HEK293 (cell line): ENCODE data around the gene GNAS-AS1.

Experiments used
- CTCF ChIA-PET: fragments of 350-600 bp; formaldehyde crosslinking; extraction: SDS; loops from one replicate; lab custom pipeline; 2021; ENCODE audit warnings: antibody characterized with exemption; lab: Yijun Ruan, JAX
- POLR2A ChIA-PET: fragments of 300-600 bp; formaldehyde crosslinking; extraction: SDS; loops from one replicate; lab custom pipeline; 2020; ENCODE audit warnings: antibody characterized with exemption, inconsistent platforms; lab: Yijun Ruan, JAX
- H3K27ac ChIP-seq: fragments of 200-500 bp; sonication (Bioruptor generic); 2 replicates; pipeline ENCODE4 v1.5.1; 2014; ENCODE audit warnings: low read depth, low read length, control low read depth, inconsistent platforms; ENCODE audit errors: extremely low read depth
- H3K36me3 ChIP-seq, 2 experiments: fragments of 200-500 bp in 1 of 2; sonication (Bioruptor generic) in 1 of 2; 1 replicate in 1 of 2; 2 replicates in 1 of 2; pipeline ENCODE4 v1.5.1; 2014 to 2017; ENCODE audit warnings: inconsistent platforms in 2 of 2, low read length in 2 of 2; ENCODE audit not compliant: control insufficient read depth in 2 of 2, insufficient read depth in 1 of 2
- H3K4me1 ChIP-seq: fragments of 200-500 bp; sonication (Bioruptor generic); 2 replicates; pipeline ENCODE4 v1.5.1; 2014; ENCODE audit warnings: mild to moderate bottlenecking, low read length, inconsistent platforms; ENCODE audit not compliant: control insufficient read depth, insufficient read depth
- H3K4me3 ChIP-seq: 2 replicates; pipeline ENCODE4 v1.5.1; 2011; ENCODE audit warnings: low read depth, mild to moderate bottlenecking, control low read depth, low read length, moderate library complexity
- H3K9me3 ChIP-seq: fragments of 200-500 bp; sonication (Bioruptor generic); 2 replicates; pipeline ENCODE4 v1.5.1; 2014; ENCODE audit warnings: low read depth, low read length, inconsistent platforms; ENCODE audit not compliant: control insufficient read depth, insufficient read depth
- ATF2 ChIP-seq: fragments of 450-650 bp; formaldehyde crosslinking; IDR thresholded peaks from 2 replicates; pipeline ENCODE4 v1.5.1; 2016; ENCODE audit warnings: missing biosample characterization, missing genetic modification characterization, low read depth
- CTCF ChIP-seq: fragments of 450-650 bp; formaldehyde crosslinking; IDR thresholded peaks from 2 replicates; pipeline ENCODE4 v1.5.1; 2016; ENCODE audit warnings: missing biosample characterization, missing genetic modification characterization
- EGR2 ChIP-seq: fragments of 450-650 bp; formaldehyde crosslinking; IDR thresholded peaks from 2 replicates; pipeline ENCODE4 v1.5.1; 2016; ENCODE audit warnings: low read depth, missing biosample characterization, missing genetic modification characterization
- GLI2 ChIP-seq: fragments of 450-650 bp; formaldehyde crosslinking; IDR thresholded peaks from 2 replicates; pipeline ENCODE4; 2017; ENCODE audit warnings: missing biosample characterization, missing genetic modification characterization, low read depth, borderline replicate concordance
- GLIS1 ChIP-seq: fragments of 450-650 bp; formaldehyde crosslinking; IDR thresholded peaks from 2 replicates; pipeline ENCODE4 v1.5.1; 2016; ENCODE audit warnings: missing biosample characterization, missing genetic modification characterization
- IKZF3 ChIP-seq: fragments of 450-650 bp; IDR thresholded peaks from 2 replicates; pipeline ENCODE4 v1.5.0; 2018; ENCODE audit warnings: missing biosample characterization, mild to moderate bottlenecking, missing genetic modification characterization, moderate library complexity
- OVOL3 ChIP-seq: fragments of 450-650 bp; formaldehyde crosslinking; IDR thresholded peaks from 2 replicates; pipeline ENCODE4 v1.5.1; 2016; ENCODE audit warnings: missing biosample characterization, missing genetic modification characterization
- ZBTB20 ChIP-seq: fragments of 450-650 bp; formaldehyde crosslinking; IDR thresholded peaks from 2 replicates; pipeline ENCODE4 v1.5.1; 2016; ENCODE audit warnings: missing biosample characterization, missing genetic modification characterization
- ZBTB48 ChIP-seq: fragments of 450-650 bp; formaldehyde crosslinking; IDR thresholded peaks from 2 replicates; pipeline ENCODE4 v1.5.1; 2016; ENCODE audit warnings: missing biosample characterization, missing genetic modification characterization
- ZBTB6 ChIP-seq: fragments of 450-650 bp; formaldehyde crosslinking; IDR thresholded peaks from 2 replicates; pipeline ENCODE4 v1.5.1; 2017; ENCODE audit warnings: missing biosample characterization, missing genetic modification characterization
- ZFHX2 ChIP-seq: fragments of 450-650 bp; formaldehyde crosslinking; conservative IDR thresholded peaks from 2 replicates; pipeline ENCODE4 v1.5.1; 2016; ENCODE audit warnings: missing biosample characterization, missing genetic modification characterization
- ZNF121 ChIP-seq: fragments of 450-650 bp; formaldehyde crosslinking; IDR thresholded peaks from 2 replicates; pipeline ENCODE4 v1.5.1; 2016; ENCODE audit warnings: missing biosample characterization, missing genetic modification characterization
- ZNF155 ChIP-seq: fragments of 450-650 bp; formaldehyde crosslinking; IDR thresholded peaks from 2 replicates; pipeline ENCODE4 v1.5.1; 2016; ENCODE audit warnings: missing biosample characterization, missing genetic modification characterization
- ZNF175 ChIP-seq: fragments of 450-650 bp; formaldehyde crosslinking; IDR thresholded peaks from 2 replicates; pipeline ENCODE4 v1.5.1; 2016; ENCODE audit warnings: missing biosample characterization, missing genetic modification characterization
- ZNF335 ChIP-seq: fragments of 450-650 bp; formaldehyde crosslinking; conservative IDR thresholded peaks from 2 replicates; pipeline ENCODE4 v1.5.1; 2016; ENCODE audit warnings: missing biosample characterization, missing genetic modification characterization
- ZNF366 ChIP-seq: fragments of 450-650 bp; formaldehyde crosslinking; conservative IDR thresholded peaks from 2 replicates; pipeline ENCODE4 v1.5.1; 2016; ENCODE audit warnings: missing biosample characterization, missing genetic modification characterization
- ZNF501 ChIP-seq: fragments of 450-650 bp; formaldehyde crosslinking; IDR thresholded peaks from 2 replicates; pipeline ENCODE4 v1.5.1; 2016; ENCODE audit warnings: missing biosample characterization, missing genetic modification characterization
- ZNF544 ChIP-seq: fragments of 450-650 bp; formaldehyde crosslinking; IDR thresholded peaks from 2 replicates; pipeline ENCODE4 v1.5.0; 2017; ENCODE audit warnings: missing biosample characterization, missing genetic modification characterization
- ZNF560 ChIP-seq: fragments of 450-650 bp; formaldehyde crosslinking; IDR thresholded peaks from 2 replicates; pipeline ENCODE4 v1.5.1; 2017; ENCODE audit warnings: missing biosample characterization, missing genetic modification characterization, borderline replicate concordance
- ZNF654 ChIP-seq: fragments of 450-650 bp; formaldehyde crosslinking; IDR thresholded peaks from 2 replicates; pipeline ENCODE4 v1.5.1; 2016; ENCODE audit warnings: low read depth, missing biosample characterization, missing genetic modification characterization
- ZNF692 ChIP-seq: fragments of 450-650 bp; formaldehyde crosslinking; IDR thresholded peaks from 2 replicates; pipeline ENCODE4 v1.5.1; 2016; ENCODE audit warnings: missing biosample characterization, missing genetic modification characterization
- ZNF785 ChIP-seq: fragments of 450-650 bp; formaldehyde crosslinking; IDR thresholded peaks from 2 replicates; pipeline ENCODE4 v1.5.1; 2016; ENCODE audit warnings: missing biosample characterization, missing genetic modification characterization
- ZSCAN18 ChIP-seq: fragments of 450-650 bp; formaldehyde crosslinking; IDR thresholded peaks from 2 replicates; pipeline ENCODE4 v1.5.1; 2016; ENCODE audit warnings: missing biosample characterization, missing genetic modification characterization

Gene GNAS-AS1

GRCh38 chr20:58870293-58871014 is 19.8 kb upstream of the GNAS-AS1 start:
- Histone ChIP-seq H3K9me3 (no peaks in the 10 kb centered on the region), H3K27ac (no peak overlapping the region), H3K4me1 (no peaks in the 10 kb centered on the region), H3K36me3 (no peaks in the 10 kb centered on the region), H3K4me3 (no peak overlapping the region)
- CTCF ChIA-PET, result interaction anchor here (0.5 to 2.8 kb wide), 30 partner anchors 9 to 641 kb away, joined by 3 to 16 read pairs (median 3); no protein-coding TSS in a partner anchor
- TF ChIP-seq ZNF366 (tag by site-specific recombination) (no peak), ATF2 (0 out of 2 replicates have a peak, but pooled peaks have one; percentile 28), ZNF155 (tag by site-specific recombination) (no peak), ZNF654 (peak; percentile 74), ZNF121 (no peak), ZFHX2 (tag by site-specific recombination) (0 out of 2 replicates have a peak, but pooled peaks have one; percentile 8), OVOL3 (tag by site-specific recombination) (no peak), ZBTB20 (tag by site-specific recombination) (no peak), ZNF335 (tag by site-specific recombination) (peak; percentile 1; the same call in 1 of the 2 replicates), ZNF544 (no peak), IKZF3 (peak; percentile 86), EGR2 (tag by site-specific recombination) (0 out of 2 replicates have a peak, but pooled peaks have one; percentile 11), CTCF (tag by site-specific recombination) (peak; percentile 40; the same call in 1 of the 2 replicates)
- POLR2A ChIA-PET, result interaction anchor here (0.8 to 1.1 kb wide), 2 partner anchors 19 to 126 kb away, joined by 3 to 4 read pairs; no protein-coding TSS in a partner anchor

GRCh38 chr20:58869662-58870227 is 19.0 kb upstream of the GNAS-AS1 start:
- ChIA-PET CTCF (interaction anchor here (0.5 to 2.8 kb wide), 25 partner anchors 8 to 626 kb away, joined by 3 to 16 read pairs (median 3); no protein-coding TSS in a partner anchor), POLR2A (interaction anchor here (1.1 kb wide), 1 partner anchor 127 kb away, joined by 4 read pairs; no protein-coding TSS in a partner anchor)
- no peaks in the 10 kb centered on the region for H3K4me1 ChIP-seq
- no peaks in the 10 kb centered on the region for H3K36me3 ChIP-seq
- no peak overlapping the region for H3K4me3 ChIP-seq
- no peaks in the 10 kb centered on the region for H3K9me3 ChIP-seq
- no peak overlapping the region for H3K27ac ChIP-seq
- no peak for TF ChIP-seq ZBTB48 (tag by site-specific recombination)
- TF ChIP-seq ZNF175, result no peak
- TF ChIP-seq ZNF501, result no peak
- peak; percentile 27; the same call in 1 of the 2 replicates for TF ChIP-seq ZFHX2 (tag by site-specific recombination)
- TF ChIP-seq GLIS1 (tag by site-specific recombination), result peak; percentile 21; the same call in 1 of the 2 replicates
- peak; percentile 75 for TF ChIP-seq ATF2
- TF ChIP-seq EGR2 (tag by site-specific recombination), result peak; percentile 29; the same call in 1 of the 2 replicates
- TF ChIP-seq ZNF785 (tag by site-specific recombination), result no peak
- no peak for TF ChIP-seq GLI2 (tag by site-specific recombination)
- no peak for TF ChIP-seq ZNF560
- TF ChIP-seq ZSCAN18 (tag by site-specific recombination), result no peak
- no peak for TF ChIP-seq ZNF692 (tag by site-specific recombination)
- TF ChIP-seq ZBTB6 (tag by site-specific recombination), result no peak
